Esophagus squamous epithelium (tissue), 4 donors: ENCODE data around the gene PDK2.

ENCODE experiments used
- CTCF ChIP-seq, 6 experiments: fragments of 450-650 bp in 4 of 6; fragments of 200-600 bp in 2 of 6; sonication (generic) in 2 of 6; IDR thresholded peaks; one replicate each; pipeline ENCODE4 v1.5.1; 2016 to 2019; ENCODE audit warnings: antibody characterized with exemption in 6 of 6, mild to moderate bottlenecking in 4 of 6, moderate library complexity in 4 of 6
- POLR2A ChIP-seq, 4 donors: fragments of 450-650 bp; IDR thresholded peaks; one replicate each; pipeline ENCODE4 v1.6.1; 2017; ENCODE audit warnings: antibody characterized with exemption in 4 of 4, mild to moderate bottlenecking in 4 of 4, moderate library complexity in 3 of 4

GRCh38 chr17:50063561-50064252 is 31.4 kb upstream of the PDK2 start:
- TF ChIP-seq POLR2A (IDR thresholded peaks at IDR 0.05) = no peak
- TF ChIP-seq CTCF (IDR thresholded peaks at IDR 0.05) = no peak
